ENCODE data around the gene TP53TG5.

DNA sequence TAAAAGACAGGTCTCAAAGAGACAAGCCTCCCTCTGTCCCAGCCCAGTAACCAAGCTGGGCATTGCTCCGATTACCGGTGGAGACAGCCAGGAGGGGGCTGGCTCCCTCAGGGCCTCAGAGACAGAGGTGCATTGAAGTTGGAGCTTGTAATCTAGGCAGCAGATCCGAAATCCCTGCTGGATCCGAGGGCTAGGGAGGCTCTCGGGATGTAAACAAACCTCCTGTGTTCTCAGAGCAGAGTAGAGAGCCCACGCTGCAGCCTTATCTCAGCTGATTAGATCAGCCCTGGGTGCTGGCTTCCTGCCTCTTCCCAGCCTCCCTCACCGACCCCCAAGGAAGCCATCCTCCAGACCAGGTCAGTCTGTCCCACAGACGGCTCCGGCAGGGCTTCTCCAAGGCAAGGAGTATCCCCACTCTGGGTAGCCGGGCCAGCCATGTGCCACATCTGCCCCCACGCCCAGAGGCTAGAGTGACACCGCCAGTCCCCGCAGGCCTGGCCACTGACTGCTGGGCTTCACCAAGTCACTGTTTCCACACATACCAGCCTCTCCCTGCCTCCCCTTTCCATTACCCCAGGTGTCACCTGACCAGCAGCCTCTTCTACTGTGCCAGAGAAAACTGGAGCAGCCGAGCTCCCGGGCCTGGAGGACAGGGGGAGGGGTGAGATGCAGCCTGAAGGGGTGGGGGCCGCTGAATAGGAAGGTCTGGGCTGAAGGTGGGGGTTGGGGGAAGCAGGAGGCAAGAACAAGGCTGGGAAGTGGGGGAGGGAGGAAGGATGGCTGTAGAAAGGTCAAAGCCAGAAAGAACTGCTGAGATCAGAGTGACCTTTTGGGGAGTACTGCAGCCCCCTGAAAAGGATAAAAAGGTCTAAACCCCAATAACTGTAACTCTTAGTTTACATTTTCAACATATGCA is 35.9 kb downstream of the TP53TG5 start:
- TF ChIP-seq EZH2 (IDR thresholded peaks at IDR 0.05; ENCODE audit: insufficient read depth, low read length), result no peak
- TF ChIP-seq, protein P1, sequence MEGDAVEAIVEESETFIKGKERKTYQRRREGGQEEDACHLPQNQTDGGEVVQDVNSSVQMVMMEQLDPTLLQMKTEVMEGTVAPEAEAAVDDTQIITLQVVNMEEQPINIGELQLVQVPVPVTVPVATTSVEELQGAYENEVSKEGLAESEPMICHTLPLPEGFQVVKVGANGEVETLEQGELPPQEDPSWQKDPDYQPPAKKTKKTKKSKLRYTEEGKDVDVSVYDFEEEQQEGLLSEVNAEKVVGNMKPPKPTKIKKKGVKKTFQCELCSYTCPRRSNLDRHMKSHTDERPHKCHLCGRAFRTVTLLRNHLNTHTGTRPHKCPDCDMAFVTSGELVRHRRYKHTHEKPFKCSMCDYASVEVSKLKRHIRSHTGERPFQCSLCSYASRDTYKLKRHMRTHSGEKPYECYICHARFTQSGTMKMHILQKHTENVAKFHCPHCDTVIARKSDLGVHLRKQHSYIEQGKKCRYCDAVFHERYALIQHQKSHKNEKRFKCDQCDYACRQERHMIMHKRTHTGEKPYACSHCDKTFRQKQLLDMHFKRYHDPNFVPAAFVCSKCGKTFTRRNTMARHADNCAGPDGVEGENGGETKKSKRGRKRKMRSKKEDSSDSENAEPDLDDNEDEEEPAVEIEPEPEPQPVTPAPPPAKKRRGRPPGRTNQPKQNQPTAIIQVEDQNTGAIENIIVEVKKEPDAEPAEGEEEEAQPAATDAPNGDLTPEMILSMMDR (IDR thresholded peaks at IDR 0.05; ENCODE audit: insufficient read depth, low read depth, low read length), result no peak
